Heart left ventricle (tissue), 16 donors: ENCODE results near the gene POLH. TPM values are rescaled to one million over a fixed set of nuclear protein-coding genes. Genes with fewer than 3 reads are reported as not detected.
"Not testable (repeated sequence)": the region's sequence is repeated elsewhere in the genome, so short reads cannot be mapped to it uniquely, and the experiment has no call there.

Experiments
- ATAC-seq, 4 donors: fragments of 200-7000 bp; cut with Tn5 transposase; one replicate each; pipeline ENCODE4 v1.9.1; 2020 to 2022; ENCODE audit warnings: moderate library complexity in 4 of 4, mild to moderate bottlenecking in 3 of 4, moderate number of reproducible peaks in 1 of 4
- DNase-seq, 5 donors: peaks; one replicate each; pipeline ENCODE4 v3.0.0-alpha.2; 2020
- H3K27ac ChIP-seq, 12 donors: fragments of 200-600 bp; sonication (generic) in 4 of 12; one replicate each; pipeline versions ENCODE4 v1.5.0 to v1.8.0; 2016 to 2022; ENCODE audit warnings: mild to moderate bottlenecking in 2 of 12
- H3K27me3 ChIP-seq, 9 donors: fragments of 200-600 bp; sonication (generic) in 2 of 9; one replicate each; pipeline versions ENCODE4 v1.5.1 to v1.8.0; 2016 to 2022; ENCODE audit warnings: mild to moderate bottlenecking in 3 of 9
- H3K36me3 ChIP-seq, 9 donors: fragments of 200-600 bp; sonication (generic) in 2 of 9; one replicate each; pipeline versions ENCODE4 v1.5.0 to v1.8.0; 2018 to 2022; ENCODE audit warnings: mild to moderate bottlenecking in 2 of 9
- H3K4me1 ChIP-seq, 12 donors: fragments of 200-600 bp; sonication (generic) in 4 of 12; one replicate each; pipeline versions ENCODE4 v1.5.0 to v1.8.0; 2016 to 2022; ENCODE audit warnings: mild to moderate bottlenecking in 3 of 12
- H3K4me3 ChIP-seq, 12 donors: fragments of 200-600 bp; sonication (generic) in 4 of 12; one replicate each; pipeline versions ENCODE4 v1.5.0 to v1.8.0; 2017 to 2022; ENCODE audit warnings: mild to moderate bottlenecking in 9 of 12, moderate library complexity in 4 of 12
- H3K9me3 ChIP-seq, 12 donors: fragments of 200-600 bp; sonication (generic) in 4 of 12; one replicate each; pipeline versions ENCODE4 v1.5.0 to v1.8.0; 2016 to 2022; ENCODE audit warnings: mild to moderate bottlenecking in 1 of 12
- CTCF ChIP-seq, 12 donors: fragments of 200-600 bp; sonication (generic) in 4 of 12; IDR thresholded peaks; one replicate each; pipeline versions ENCODE4 v1.5.0 to v1.8.0; 2018 to 2022; ENCODE audit warnings: antibody characterized with exemption in 12 of 12, mild to moderate bottlenecking in 5 of 12
- POLR2A ChIP-seq, 2 donors: fragments of 450-650 bp; IDR thresholded peaks; one replicate each; pipeline ENCODE4 v1.6.1; 2017; ENCODE audit warnings: antibody characterized with exemption in 2 of 2, mild to moderate bottlenecking in 2 of 2, moderate library complexity in 2 of 2
- WGBS, 4 donors: extraction: QIAGEN DNeasy Blood & Tissue Kit in 2 of 4; methylation state at CpG; one replicate each; pipeline versions ENCODE4 v1.1.5 to v1.1.7; 2013 to 2018; 5-methylcytosine and 5-hydroxymethylcytosine counted together
- intact Hi-C, 10 donors: fragments of 100-400 bp; cut with DNase I; formaldehyde crosslinking; loops; one replicate each; pipeline versions ENCODE4 v1.11.1 to v1.14.2; 2022
- polyA plus RNA-seq, 2 donors: library from polyadenylated mRNA; stranded (reverse); fragments of 200-250 nt; gene quantifications; one replicate each; pipeline ENCODE4 v1.2.3, GENCODE V29; 2013
- total RNA-seq, 9 donors: library from RNA; depleted of rRNA in 2 of 9; stranded (reverse); fragments of >200 nt in 2 of 9; fragmentation: NEBNext Ultra II Directional in 3 of 9; extraction: Animal tissue kit (Norgen Biotek cat#: 25700) in 3 of 9; gene quantifications; one replicate each; pipeline versions ENCODE4 v1.1.0 to v1.2.4, GENCODE V29; 2016 to 2023
- donor health status: ischemic (EF 13 %, LVEDD 7.1; RV severe dilation, severe dysfunction).
- donor health status: healthy with polysubstance abuse.
- donor health status: DM: no; HTN: yes; CAD: no.
- donor health status: DM: no; HTN: no; CAD: no.
- donor health status: ischemic (EF 25% LVEDD 6.9; RV normal size, moderate dysfunction).
- donor health status: ischemic (EF 25% LVEDD 5.7; RV mildly dilated, moderate dysfunction).
- donor health status: healthy.
- donor health status: DM: yes; HTN: yes; CAD: no.
- donor health status: ischemic (EF 35%, LVEDD 5.7; RV mildly dilated, moderate dysfunction).
- donor health status: nonischemic (EF 11% LVEDD 7.7; RV severe dilation, severe dysfunction).
- donor health status: DM: yes; HTN: yes; CAD: no.
- donor health status: PGD.
- donor health status: ischemic (EF 29% LVEDD 5.4; RV normal size, mild dysfunction).
- donor health status: nonischemic (EF 23%, LVEDD 6.1; RV moderate dilation, normal function).

POLH gene
- total and polyA plus RNA-seq, 11 donors, result 2.3 to 12.2 (median 8.2) TPM

GRCh38 chr6:43541774-43542471, 34.1 kb upstream of the POLH start:
- DNase-seq, result no peak
- H3K9me3 ChIP-seq, result no peaks in the 10 kb centered on the region
- no peak overlapping the region for H3K4me3 ChIP-seq
- TF ChIP-seq POLR2A (IDR thresholded peaks at IDR 0.05) (no peak), CTCF (IDR thresholded peaks at IDR 0.05) (no peak)
- intact Hi-C loops, result no loop called here
- WGBS, 4 donors, result 93 to 95% (median 94%) methylated on average over 8 of the region's 8 CpGs
- H3K36me3 ChIP-seq, result peaks cover 0 to 93% (median 79%) of the 10 kb centered on the region in 9 donors
- H3K27ac ChIP-seq, result no peak overlapping the region
- no peaks in the 10 kb centered on the region for H3K4me1 ChIP-seq
- H3K27me3 ChIP-seq, result no peaks in the 10 kb centered on the region
- ATAC-seq, result no peak

- ATAC-seq, result no peak
- Histone ChIP-seq H3K27me3 (no peaks in the 10 kb centered on the region), H3K4me3 (no peak overlapping the region), H3K36me3 (peaks cover 0 to 99% (median 96%) of the 10 kb centered on the region in 9 donors), H3K9me3 (no peaks in the 10 kb centered on the region), H3K27ac (no peak overlapping the region), H3K4me1 (no peaks in the 10 kb centered on the region)
- TF ChIP-seq CTCF (IDR thresholded peaks at IDR 0.05) (no peak), POLR2A (IDR thresholded peaks at IDR 0.05) (no peak)
- intact Hi-C loops, result no loop called here
- WGBS, 4 donors, result 60 to 72% (median 64%) methylated on average over 4 of the region's 4 CpGs
- DNase-seq, result no peak
These were observed 31.5 kb upstream of the POLH start for GRCh38 chr6:43544461-43544860.

GRCh38 chr6:43547222-43547621, 28.8 kb upstream of the POLH start:
- TF ChIP-seq CTCF (IDR thresholded peaks at IDR 0.05) (no peak), POLR2A (IDR thresholded peaks at IDR 0.05) (no peak)
- 79 to 88% (median 84%) methylated on average over 3 of the region's 3 CpGs for WGBS, 4 donors
- H3K36me3 ChIP-seq, result peaks cover 0 to 100% (median 99%) of the 10 kb centered on the region in 9 donors

DNA sequence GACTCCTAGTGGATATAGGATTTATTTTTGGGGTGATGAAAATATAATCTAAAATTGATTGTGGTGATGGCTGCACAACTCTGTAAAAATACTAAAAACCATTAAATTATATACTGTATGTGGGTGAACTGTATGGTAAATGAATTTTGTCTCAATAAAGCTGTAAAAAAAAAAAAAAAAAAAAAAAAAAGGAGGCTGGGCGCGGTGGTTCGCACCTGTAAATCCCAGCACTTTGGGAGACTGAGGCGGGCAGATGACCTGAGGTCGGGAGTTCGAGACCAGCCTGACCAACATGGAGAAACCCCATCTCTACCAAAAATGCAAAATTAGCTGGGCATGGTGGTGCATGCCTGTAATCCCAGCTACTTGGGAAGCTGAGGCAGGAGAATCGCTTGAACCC, 18.4 kb upstream of the POLH start:
- DNase-seq, H3K4me1 ChIP-seq, H3K27me3 ChIP-seq, H3K4me3 ChIP-seq, H3K9me3 ChIP-seq, intact Hi-C loops, H3K27ac ChIP-seq, ATAC-seq: not testable (repeated sequence)
- peaks cover 0 to 100% (median 99%) of the 10 kb centered on the region in 9 donors for H3K36me3 ChIP-seq
- 87 to 96% (median 93%) methylated on average over 7 of the region's 7 CpGs for WGBS, 4 donors

More at GRCh38 chr6:43547222-43547621, 28.8 kb upstream of the POLH start:
- intact Hi-C loops, result no loop called here
- Histone ChIP-seq H3K9me3 (no peaks in the 10 kb centered on the region), H3K4me1 (no peaks in the 10 kb centered on the region), H3K27ac (no peak overlapping the region), H3K27me3 (no peaks in the 10 kb centered on the region), H3K4me3 (no peak overlapping the region)
- ATAC-seq, result no peak
- no peak for DNase-seq

DNA sequence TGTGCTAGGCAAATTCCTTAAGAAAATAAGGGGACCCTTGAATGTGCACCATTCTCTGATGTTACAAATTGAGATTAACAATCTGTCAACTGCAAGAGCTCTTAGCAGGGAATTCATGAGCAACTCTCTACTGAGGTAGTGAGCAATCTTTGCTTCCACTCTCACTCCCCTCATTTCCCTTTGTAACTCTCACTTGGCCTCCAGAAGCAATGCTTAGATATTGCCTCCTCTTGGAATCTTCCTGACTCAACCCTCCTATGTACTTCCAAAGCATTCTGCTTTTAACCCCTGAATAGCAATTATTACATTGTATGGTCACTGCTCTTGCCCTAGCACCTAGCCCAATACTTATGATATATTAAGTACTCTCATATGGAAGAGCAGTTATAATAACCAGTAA, 16.7 kb upstream of the POLH start:
- no peaks in the 10 kb centered on the region for H3K4me1 ChIP-seq
- H3K27me3 ChIP-seq, result no peaks in the 10 kb centered on the region
- TF ChIP-seq POLR2A (IDR thresholded peaks at IDR 0.05) (no peak), CTCF (IDR thresholded peaks at IDR 0.05) (no peak)
- ATAC-seq (no peak), DNase-seq (no peak)
- H3K9me3 ChIP-seq, result no peaks in the 10 kb centered on the region
- H3K27ac ChIP-seq, result no peak overlapping the region
- no peak overlapping the region for H3K4me3 ChIP-seq
- H3K36me3 ChIP-seq, result peaks cover 0 to 100% (median 99%) of the 10 kb centered on the region in 9 donors
- intact Hi-C loops, result no loop called here
